ENCODE measurements around the gene CREB1.

- TF ChIP-seq EZH2 (IDR thresholded peaks at IDR 0.05) (no peak), POLR2AphosphoS5 (IDR thresholded peaks at IDR 0.05; ENCODE audit: borderline replicate concordance, low read depth, low read length) (no peak)
Measured at GRCh38 chr2:207528980-207529329, 807 bp upstream of the CREB1 start.
